Kidney (tissue), 14 donors: Measurements from ENCODE around the gene ACAD11. TPM values are rescaled to one million over a fixed set of nuclear protein-coding genes. Genes with fewer than 3 reads are reported as not detected.
A peak's percentile ranks its signal among the peaks of the same experiment; 100 is the strongest.

ENCODE experiments used
- DNase-seq, 5 donors: peaks; one replicate each; pipeline ENCODE4 v3.0.0-alpha.2; 2013 to 2020
- FAIRE-seq: peaks from 2 replicates; lab custom pipeline; 2012; peaks lifted over from hg19 to GRCh38; lab: Jason Lieb, UNC
- H3K27ac ChIP-seq, 2 donors: one replicate each; pipeline ENCODE4 v1.7.0; 2013; ENCODE audit warnings: low read depth in 2 of 2, low read length in 2 of 2, inconsistent platforms in 1 of 2
- H3K27me3 ChIP-seq: one replicate; pipeline ENCODE4 v1.7.1; 2013; ENCODE audit warnings: low read length, inconsistent platforms; ENCODE audit not compliant: control insufficient read depth, insufficient read depth
- H3K36me3 ChIP-seq, 3 donors: one replicate each; pipeline versions ENCODE4 v1.7.0 to v1.7.1; 2013; ENCODE audit warnings: low read length in 3 of 3, control low read depth in 1 of 3, inconsistent platforms in 1 of 3; ENCODE audit not compliant: insufficient read depth in 3 of 3, control insufficient read depth in 2 of 3
- H3K4me1 ChIP-seq, 3 donors: one replicate each; pipeline versions ENCODE4 v1.7.0 to v1.7.1; 2013; ENCODE audit warnings: low read length in 3 of 3, inconsistent platforms in 1 of 3, low read depth in 1 of 3; ENCODE audit not compliant: control insufficient read depth in 2 of 3, insufficient read depth in 2 of 3
- H3K4me3 ChIP-seq, 3 donors: one replicate each; pipeline versions ENCODE4 v1.7.0 to v1.8.1; 2013; ENCODE audit warnings: low read length in 3 of 3, control low read depth in 1 of 3, inconsistent platforms in 1 of 3
- H3K9ac ChIP-seq, 3 donors: one replicate each; pipeline versions ENCODE4 v1.7.0 to v1.7.1; 2013; ENCODE audit warnings: low read length in 3 of 3, control low read depth in 1 of 3, inconsistent platforms in 1 of 3
- H3K9me3 ChIP-seq, 3 donors: one replicate each; pipeline versions ENCODE4 v1.7.0 to v1.7.1; 2013; ENCODE audit warnings: low read length in 3 of 3, control low read depth in 1 of 3, inconsistent platforms in 1 of 3; ENCODE audit not compliant: control insufficient read depth in 2 of 3, insufficient read depth in 1 of 3
- intact Hi-C: fragments of 100-400 bp; cut with DNase I; formaldehyde crosslinking; loops from one replicate; pipeline ENCODE4 v1.11.1; 2022
- polyA plus RNA-seq: library from polyadenylated mRNA; stranded (reverse); fragments of 350-450 nt; fragmentation: Illumina TruSeq; extraction: RNeasy Lipid Tissue Mini Kit (QIAGEN cat#74804); gene quantifications from one replicate; pipeline ENCODE4 v1.2.3, GENCODE V29; 2014; ENCODE audit warnings: low read depth, low replicate concordance; ENCODE audit not compliant: insufficient read depth
- total RNA-seq: library from RNA; stranded (reverse); fragmentation: NEBNext Ultra II Directional; extraction: Animal tissue kit (Norgen Biotek cat#: 25700); gene quantifications from one replicate; pipeline ENCODE4 v1.2.1, GENCODE V29; 2021
- TF ChIP-seq, protein P1 (sequence below): IDR thresholded peaks from 3 replicates; pipeline ENCODE4 v1.5.1; 2012; ENCODE audit warnings: mild to moderate bottlenecking, moderate library complexity, borderline replicate concordance; ENCODE audit not compliant: insufficient read depth; ENCODE audit errors: extremely low read depth
- donor health status: control.
- donor health status: control.
- donor health status: control.
- donor health status: control.
- donor health status: control.
- donor health status: DM: yes; HTN: yes; CAD: no.
- donor health status: Normal renal cell carcinoma (clear cell type).

ACAD11 gene
- total and polyA plus RNA-seq, 2 donors from 2014 or later, result 21.4 to 47.7 TPM

DNA sequence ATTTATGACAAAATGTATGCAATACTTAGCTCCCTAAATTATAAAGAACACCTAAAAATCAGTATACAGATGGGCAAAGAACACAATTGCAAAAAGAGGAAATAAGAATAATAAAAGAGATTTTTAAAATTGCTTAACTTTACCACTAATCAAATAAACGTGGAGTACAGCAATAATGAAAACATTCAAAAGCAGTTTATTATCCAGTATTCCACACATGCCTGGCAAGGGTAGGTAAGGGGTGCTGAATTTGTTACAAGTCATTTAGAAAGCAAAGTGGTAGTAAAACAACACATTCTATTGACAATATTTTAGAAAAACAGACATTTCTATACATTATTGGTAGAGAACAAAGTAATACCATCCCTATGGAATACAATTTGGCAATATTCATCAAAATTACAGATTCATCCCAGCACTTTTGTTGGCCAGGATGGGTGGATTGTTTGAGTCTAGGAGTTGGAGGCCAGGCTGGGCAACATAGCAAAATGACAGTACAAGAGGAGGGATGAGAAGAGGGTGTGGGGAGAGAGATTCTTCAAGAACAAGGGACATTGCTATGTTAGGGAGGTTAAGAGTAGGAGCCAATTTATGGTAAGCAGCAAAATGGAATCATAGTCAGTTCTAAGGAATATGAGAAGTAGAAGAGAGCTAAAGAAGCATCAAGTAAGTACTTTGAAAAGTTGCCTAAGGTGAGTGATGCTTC is 66.2 kb downstream of the ACAD11 start:
- TF ChIP-seq, protein P1, sequence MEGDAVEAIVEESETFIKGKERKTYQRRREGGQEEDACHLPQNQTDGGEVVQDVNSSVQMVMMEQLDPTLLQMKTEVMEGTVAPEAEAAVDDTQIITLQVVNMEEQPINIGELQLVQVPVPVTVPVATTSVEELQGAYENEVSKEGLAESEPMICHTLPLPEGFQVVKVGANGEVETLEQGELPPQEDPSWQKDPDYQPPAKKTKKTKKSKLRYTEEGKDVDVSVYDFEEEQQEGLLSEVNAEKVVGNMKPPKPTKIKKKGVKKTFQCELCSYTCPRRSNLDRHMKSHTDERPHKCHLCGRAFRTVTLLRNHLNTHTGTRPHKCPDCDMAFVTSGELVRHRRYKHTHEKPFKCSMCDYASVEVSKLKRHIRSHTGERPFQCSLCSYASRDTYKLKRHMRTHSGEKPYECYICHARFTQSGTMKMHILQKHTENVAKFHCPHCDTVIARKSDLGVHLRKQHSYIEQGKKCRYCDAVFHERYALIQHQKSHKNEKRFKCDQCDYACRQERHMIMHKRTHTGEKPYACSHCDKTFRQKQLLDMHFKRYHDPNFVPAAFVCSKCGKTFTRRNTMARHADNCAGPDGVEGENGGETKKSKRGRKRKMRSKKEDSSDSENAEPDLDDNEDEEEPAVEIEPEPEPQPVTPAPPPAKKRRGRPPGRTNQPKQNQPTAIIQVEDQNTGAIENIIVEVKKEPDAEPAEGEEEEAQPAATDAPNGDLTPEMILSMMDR, result no peak
- no peak overlapping the region for H3K9ac ChIP-seq

DNA sequence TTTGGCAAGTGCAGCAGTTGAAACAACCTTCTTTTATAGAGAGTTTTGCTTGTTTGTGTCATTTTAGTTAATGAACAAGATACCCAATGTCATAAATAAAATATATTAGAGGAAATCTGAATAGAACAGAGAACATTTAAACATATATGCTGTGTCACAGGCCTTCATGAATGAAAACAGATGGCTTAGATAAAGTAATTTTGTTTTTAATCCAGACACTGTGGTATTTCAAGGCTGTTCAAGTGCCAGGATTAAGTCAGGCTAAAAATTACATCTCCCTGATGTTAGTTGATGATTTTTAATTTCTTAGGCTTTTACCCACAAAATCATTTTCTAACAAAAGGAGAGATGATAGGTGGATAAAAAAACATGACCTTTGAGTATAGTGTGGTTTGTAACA is 67.4 kb downstream of the ACAD11 start:
- H3K4me1 ChIP-seq, result no peaks in the 10 kb centered on the region

More for the DNA sequence above, 66.2 kb downstream of the ACAD11 start:
- Histone ChIP-seq H3K36me3 (peaks cover 0 to 15% (median 7%) of the 10 kb centered on the region in 3 donors), H3K4me1 (peaks cover 0 to 2% (median 0%) of the 10 kb centered on the region in 3 donors), H3K27me3 (no peaks in the 10 kb centered on the region), H3K9me3 (no peaks in the 10 kb centered on the region), H3K27ac (no peak overlapping the region), H3K4me3 (no peak overlapping the region)
- intact Hi-C loops, result no loop called here
- no peak for DNase-seq
- no peak for FAIRE-seq

DNA sequence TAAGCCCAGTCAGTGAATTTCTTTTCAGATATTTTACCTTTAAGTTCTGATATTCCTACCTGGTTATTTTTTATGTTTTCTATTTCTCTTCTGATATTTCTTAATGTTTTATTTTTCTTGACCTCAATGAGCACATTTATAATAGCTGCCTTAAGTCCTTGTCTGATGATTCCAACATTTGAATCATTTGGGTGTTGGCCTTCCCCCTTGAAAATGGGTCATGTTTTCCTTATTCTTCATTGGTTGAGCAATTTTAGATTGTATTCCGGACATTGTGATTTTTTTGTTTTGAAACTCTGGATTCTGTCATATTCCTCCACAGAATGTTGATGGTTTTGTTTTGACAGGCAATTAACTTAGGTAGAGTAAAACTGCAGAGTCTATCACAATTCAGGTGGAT is 72.2 kb downstream of the ACAD11 start:
- Histone ChIP-seq H3K9me3 (no peaks in the 10 kb centered on the region), H3K4me1 (no peaks in the 10 kb centered on the region), H3K27me3 (no peaks in the 10 kb centered on the region), H3K9ac (no peak overlapping the region), H3K36me3 (peaks cover 0 to 8% (median 0%) of the 10 kb centered on the region in 3 donors), H3K27ac (no peak overlapping the region), H3K4me3 (no peak overlapping the region)
- intact Hi-C loops, result no loop called here
- no peak for FAIRE-seq
- TF ChIP-seq, protein P1, result no peak
- no peak for DNase-seq

More for the DNA sequence above, 67.4 kb downstream of the ACAD11 start:
- no peak overlapping the region for H3K27ac ChIP-seq
- H3K36me3 ChIP-seq, result peaks cover 0 to 11% (median 7%) of the 10 kb centered on the region in 3 donors
- intact Hi-C loops, result no loop called here
- H3K9ac ChIP-seq, result no peak overlapping the region
- H3K9me3 ChIP-seq, result no peaks in the 10 kb centered on the region
- DNase-seq (peak in 2 of 5 donors; percentile 2 to 17), FAIRE-seq (no peak)
- H3K27me3 ChIP-seq, result no peaks in the 10 kb centered on the region
- TF ChIP-seq, protein P1, result no peak
- no peak overlapping the region for H3K4me3 ChIP-seq

DNA sequence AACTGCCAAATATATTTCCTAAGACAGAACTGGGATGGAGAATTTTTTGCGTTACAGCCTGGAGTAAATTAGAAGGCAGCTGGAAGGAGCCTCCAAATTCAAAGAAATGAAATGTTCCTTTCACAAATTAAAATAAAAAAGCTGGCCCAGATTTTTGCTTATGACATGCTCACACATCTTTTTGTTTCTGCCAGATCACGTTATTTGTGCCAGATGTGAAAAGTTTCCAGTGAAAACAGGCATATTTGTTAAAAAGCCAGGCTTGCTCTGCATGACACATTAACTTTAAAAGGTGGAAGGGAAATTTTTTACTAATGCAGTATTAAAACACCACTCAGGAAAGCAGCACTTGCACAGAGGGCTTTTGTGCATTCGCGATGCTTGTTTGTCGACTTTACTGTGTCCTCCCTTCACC is 85.8 kb downstream of the ACAD11 start:
- no peaks in the 10 kb centered on the region for H3K27me3 ChIP-seq
- no peaks in the 10 kb centered on the region for H3K9me3 ChIP-seq
- peaks cover 2 to 14% (median 8%) of the 10 kb centered on the region in 3 donors for H3K36me3 ChIP-seq
- intact Hi-C loops, result no loop called here
- H3K4me3 ChIP-seq, result no peak overlapping the region
- DNase-seq (no peak), FAIRE-seq (no peak)
- TF ChIP-seq, protein P1, result no peak
- no peak overlapping the region for H3K27ac ChIP-seq
- H3K4me1 ChIP-seq, result no peaks in the 10 kb centered on the region
- H3K9ac ChIP-seq, result no peak overlapping the region
